HUES48 (cell line): ENCODE results near the gene RUFY1.
A peak's percentile ranks its signal among the peaks of the same experiment; 100 is the strongest.
"Not testable (repeated sequence)": the region's sequence is repeated elsewhere in the genome, so short reads cannot be mapped to it uniquely, and the experiment has no call there.

Experiments used
- H3K27ac ChIP-seq: one replicate; pipeline ENCODE4 v1.7.0; 2013; ENCODE audit warnings: low read depth, low read length, inconsistent platforms
- H3K27me3 ChIP-seq: 2 replicates; pipeline ENCODE4 v1.6.1; 2013; ENCODE audit warnings: mild to moderate bottlenecking, low read length; ENCODE audit not compliant: control insufficient read depth, insufficient read depth
- H3K36me3 ChIP-seq: 2 replicates; pipeline ENCODE4 v1.6.1; 2013; ENCODE audit warnings: low read length; ENCODE audit not compliant: control insufficient read depth, insufficient read depth
- H3K4me1 ChIP-seq: 2 replicates; pipeline ENCODE4 v1.6.1; 2013; ENCODE audit warnings: mild to moderate bottlenecking, low read length; ENCODE audit not compliant: control insufficient read depth, insufficient read depth
- H3K4me3 ChIP-seq: 2 replicates; pipeline ENCODE4 v1.5.1; 2013; ENCODE audit warnings: mild to moderate bottlenecking, low read depth, low read length
- H3K9ac ChIP-seq: 2 replicates; pipeline ENCODE4 v1.6.1; 2013; ENCODE audit warnings: mild to moderate bottlenecking, low read depth, low read length, moderate library complexity
- H3K9me3 ChIP-seq: 2 replicates; pipeline ENCODE4 v1.6.1; 2013; ENCODE audit warnings: low read length; ENCODE audit not compliant: control insufficient read depth, insufficient read depth

The RUFY1 gene

GRCh38 chr5:179649166-179649703, 98.9 kb downstream of the RUFY1 start:
- not testable (repeated sequence) for H3K36me3 ChIP-seq, H3K4me1 ChIP-seq, H3K27me3 ChIP-seq, H3K9me3 ChIP-seq, H3K27ac ChIP-seq, H3K4me3 ChIP-seq, H3K9ac ChIP-seq

DNA sequence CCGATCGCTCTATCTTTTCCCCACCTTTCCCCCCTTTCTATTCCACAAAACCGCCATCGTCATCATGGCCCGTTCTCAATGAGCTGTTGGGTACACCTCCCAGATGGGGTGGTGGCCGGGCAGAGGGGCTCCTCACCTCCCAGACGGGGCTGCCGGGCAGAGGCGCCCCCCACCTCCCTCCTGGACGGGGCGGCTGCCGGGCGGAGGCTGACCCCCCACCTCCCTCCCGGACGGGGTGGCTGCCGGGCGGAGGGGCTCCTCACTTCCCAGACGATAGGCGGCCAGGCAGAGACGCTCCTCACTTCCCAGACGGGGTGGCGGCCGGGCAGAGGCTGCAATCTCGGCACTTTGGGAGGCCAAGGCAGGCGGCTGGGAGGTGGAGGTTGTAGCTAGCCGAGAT, 99.9 kb downstream of the RUFY1 start:
- not testable (repeated sequence) for H3K4me3 ChIP-seq, H3K36me3 ChIP-seq

DNA sequence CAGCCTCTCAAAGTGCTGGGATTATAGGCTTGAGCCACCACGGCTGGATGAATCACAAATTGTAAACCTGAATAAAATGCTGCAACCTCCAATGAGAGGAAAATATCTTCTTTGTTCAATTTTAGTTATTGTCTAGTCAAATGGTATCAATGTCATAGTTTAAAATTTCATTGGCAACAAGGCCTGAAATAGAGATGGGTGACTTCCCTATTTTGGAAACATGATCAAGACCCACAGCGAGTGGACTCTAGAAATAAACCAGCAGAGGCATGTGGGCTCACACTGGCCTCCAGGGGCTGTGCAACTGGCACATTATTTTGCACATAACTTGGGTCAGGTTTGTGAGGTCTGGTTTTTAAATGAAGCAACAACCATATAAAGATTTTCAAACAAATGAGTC, 102.8 kb downstream of the RUFY1 start:
- not testable (repeated sequence) for H3K27ac ChIP-seq, H3K9ac ChIP-seq, H3K9me3 ChIP-seq, H3K36me3 ChIP-seq, H3K4me1 ChIP-seq, H3K27me3 ChIP-seq, H3K4me3 ChIP-seq

More for the DNA sequence above, 99.9 kb downstream of the RUFY1 start:
- H3K27ac ChIP-seq, H3K9me3 ChIP-seq, H3K9ac ChIP-seq, H3K4me1 ChIP-seq, H3K27me3 ChIP-seq: not testable (repeated sequence)

DNA sequence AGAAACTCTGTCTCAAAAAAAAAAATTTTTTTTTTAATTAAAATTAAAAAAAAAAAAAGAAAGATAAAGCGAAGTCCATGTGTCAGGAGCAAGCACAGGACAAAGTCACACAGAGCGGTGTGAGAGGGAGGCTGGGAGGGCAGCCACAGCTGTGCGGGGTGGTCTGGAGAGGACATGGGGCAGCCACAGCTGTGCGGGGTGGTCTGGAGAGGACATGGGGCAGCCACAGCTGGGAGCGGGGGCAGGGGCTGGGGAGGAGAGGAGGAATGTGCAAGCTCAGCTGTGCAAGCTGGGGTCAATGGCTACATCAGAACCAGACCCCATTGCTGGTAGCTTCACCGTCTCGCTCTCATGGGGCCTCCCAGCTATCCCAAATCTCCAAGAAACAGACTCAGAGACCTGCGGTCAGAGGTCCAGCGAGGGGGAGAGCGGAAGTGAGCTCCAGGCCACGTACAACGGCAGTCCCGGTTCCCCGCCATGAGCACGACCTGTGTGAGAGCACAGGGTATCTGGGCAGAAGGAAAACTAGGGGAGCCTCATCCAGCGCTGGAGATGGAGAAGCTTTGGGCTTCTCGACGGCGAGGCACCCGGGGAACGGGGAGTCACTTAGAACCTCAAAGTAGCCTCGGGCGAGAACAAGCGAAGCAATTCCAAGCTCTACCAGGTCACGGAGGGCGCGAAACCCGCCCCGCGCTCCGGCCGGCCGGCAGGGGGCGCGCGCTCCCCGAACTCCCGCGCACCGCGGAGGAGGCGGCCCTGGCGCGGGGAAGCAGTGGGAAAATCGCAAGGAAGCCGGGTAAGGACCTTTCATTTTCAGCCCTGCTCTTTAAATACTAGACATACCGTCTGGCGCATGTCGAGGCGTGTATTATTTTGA, 107.2 kb downstream of the RUFY1 start:
- H3K36me3 ChIP-seq, H3K4me1 ChIP-seq, H3K27me3 ChIP-seq, H3K27ac ChIP-seq, H3K9ac ChIP-seq, H3K9me3 ChIP-seq, H3K4me3 ChIP-seq: not testable (repeated sequence)

GRCh38 chr5:179658179-179658856, 108.0 kb downstream of the RUFY1 start:
- Histone ChIP-seq H3K4me3 (peak overlapping the region; percentile 70), H3K9ac (peak overlapping the region; percentile 56; the same call in 1 of the 2 replicates)
- not testable (repeated sequence) for H3K4me1 ChIP-seq, H3K36me3 ChIP-seq, H3K27me3 ChIP-seq, H3K9me3 ChIP-seq, H3K27ac ChIP-seq
